Measurements from ENCODE around the gene GLG1. TPM values are rescaled to one million over a fixed set of nuclear protein-coding genes. Genes with fewer than 3 reads are reported as not detected.
"Not testable (repeated sequence)": the region's sequence is repeated elsewhere in the genome, so short reads cannot be mapped to it uniquely, and the experiment has no call there.

GLG1 gene
- total RNA-seq, 6 donors from 2014 or later, result 88.3 to 149 (median 110) TPM

GRCh38 chr16:74447578-74447977 lies 159.3 kb downstream of the GLG1 start:
- peak overlapping the region; percentile 17 to 79 (median 71) for H3K27ac ChIP-seq
- H3K4me1 ChIP-seq, result peaks cover 18 to 29% (median 25%) of the 10 kb centered on the region in 4 donors
- no peak overlapping the region for H3K4me3 ChIP-seq
- TF ChIP-seq CTCF (IDR thresholded peaks at IDR 0.05) (no peak), POLR2A (IDR thresholded peaks at IDR 0.05) (no peak), POLR2AphosphoS5 (IDR thresholded peaks at IDR 0.05) (no peak), EP300 (IDR thresholded peaks at IDR 0.05) (no peak)
- DNase-seq, result peak in 1 of 2 donors; percentile 46
- H3K27me3 ChIP-seq, result no peaks in the 10 kb centered on the region
- H3K9me3 ChIP-seq, result no peaks in the 10 kb centered on the region
- no peak for ATAC-seq (ENCODE audit: low FRiP score in 2 of 2)
- H3K36me3 ChIP-seq, result peaks cover 3 to 26% (median 19%) of the 10 kb centered on the region in 4 donors
- WGBS, 2 donors, result 96 to 98% methylated on average over 5 of the region's 5 CpGs

GRCh38 chr16:74446866-74447265 lies 160.0 kb downstream of the GLG1 start:
- Histone ChIP-seq H3K4me3 (no peak overlapping the region), H3K9me3 (no peaks in the 10 kb centered on the region), H3K4me1 (peaks cover 18 to 29% (median 25%) of the 10 kb centered on the region in 4 donors), H3K36me3 (peaks cover 0 to 19% (median 12%) of the 10 kb centered on the region in 4 donors), H3K27ac (peak overlapping the region in 1 of 4 donors; percentile 76), H3K27me3 (no peaks in the 10 kb centered on the region)
- 90 to 96% methylated on average over 7 to 8 of the region's 8 CpGs for WGBS, 2 donors
- DNase-seq (no peak), ATAC-seq (ENCODE audit: low FRiP score in 2 of 2) (no peak)
- TF ChIP-seq POLR2AphosphoS5 (IDR thresholded peaks at IDR 0.05), result no peak
- no peak for TF ChIP-seq CTCF (IDR thresholded peaks at IDR 0.05)
- no peak for TF ChIP-seq POLR2A (IDR thresholded peaks at IDR 0.05)
- TF ChIP-seq EP300 (IDR thresholded peaks at IDR 0.05), result no peak

- ATAC-seq (ENCODE audit: low FRiP score in 2 of 2); DNase-seq: not testable (repeated sequence)
- 98 to 99% methylated on average over 13 of the region's 13 CpGs for WGBS, 2 donors
Measured at GRCh38 chr16:74443624-74444346, 163.1 kb downstream of the GLG1 start.

GRCh38 chr16:74439685-74440084 lies 167.2 kb downstream of the GLG1 start:
- Histone ChIP-seq H3K9me3 (no peaks in the 10 kb centered on the region), H3K27ac (no peak overlapping the region), H3K4me3 (no peak overlapping the region), H3K27me3 (no peaks in the 10 kb centered on the region), H3K4me1 (no peaks in the 10 kb centered on the region), H3K36me3 (no peaks in the 10 kb centered on the region)
- DNase-seq (no peak), ATAC-seq (ENCODE audit: low FRiP score in 2 of 2) (peak in 1 of 2 donors; percentile 53)
- TF ChIP-seq POLR2A (IDR thresholded peaks at IDR 0.05) (no peak), POLR2AphosphoS5 (IDR thresholded peaks at IDR 0.05) (no peak), EP300 (IDR thresholded peaks at IDR 0.05) (no peak), CTCF (IDR thresholded peaks at IDR 0.05) (no peak)
- WGBS, 2 donors, result 61 to 72% methylated on average over 7 of the region's 7 CpGs

More at GRCh38 chr16:74443624-74444346, 163.1 kb downstream of the GLG1 start:
- H3K9me3 ChIP-seq, H3K27ac ChIP-seq, H3K4me3 ChIP-seq, H3K36me3 ChIP-seq, H3K27me3 ChIP-seq: not testable (repeated sequence)
- H3K4me1 ChIP-seq, result peaks cover 2 to 13% (median 10%) of the 10 kb centered on the region in 4 donors

- no peaks in the 10 kb centered on the region for H3K4me1 ChIP-seq
- H3K9me3 ChIP-seq, result no peaks in the 10 kb centered on the region
- no peak overlapping the region for H3K4me3 ChIP-seq
- H3K27ac ChIP-seq, result no peak overlapping the region
- DNase-seq (no peak), ATAC-seq (ENCODE audit: low FRiP score in 2 of 2) (no peak)
- no peaks in the 10 kb centered on the region for H3K36me3 ChIP-seq
- TF ChIP-seq POLR2AphosphoS5 (IDR thresholded peaks at IDR 0.05) (no peak), EP300 (IDR thresholded peaks at IDR 0.05) (no peak), CTCF (IDR thresholded peaks at IDR 0.05) (no peak), POLR2A (IDR thresholded peaks at IDR 0.05) (no peak)
- 51 to 61% methylated on average over 7 of the region's 7 CpGs for WGBS, 2 donors
- no peaks in the 10 kb centered on the region for H3K27me3 ChIP-seq
Measured at GRCh38 chr16:74438492-74438979, 168.4 kb downstream of the GLG1 start.
